IPS DF 19.7 (cell line): ENCODE measurements around the gene MVB12A.

Source experiments
- DNase-seq: peaks from one replicate; pipeline ENCODE4 v3.0.0-alpha.2; 2013; ENCODE audit warnings: low read depth, low spot score

The MVB12A gene

GRCh38 chr19:17470068-17470841, 50.4 kb downstream of the MVB12A start, which contains the start of gene SLC27A1:
Gene SLC27A1 (plus strand): TSS chr19:17470524. CDS start chr19:17470541, 17 bp downstream.
- DNase-seq: peak; percentile 90

- no peak for DNase-seq
These were observed 51.7 kb downstream of the MVB12A start for GRCh38 chr19:17471410-17472125.

- DNase-seq: no peak
These were observed 53.2 kb downstream of the MVB12A start for GRCh38 chr19:17473041-17473440.
